GM12878 (cell line): Measurements from ENCODE around the gene MAP3K6. TPM values are rescaled to one million over a fixed set of nuclear protein-coding genes. Genes with fewer than 3 reads are reported as not detected.
A peak's percentile ranks its signal among the peaks of the same experiment; 100 is the strongest.

Experiments
- BHLHE40 ChIP-seq, 2 experiments: fragments of 450-650 bp in 1 of 2; IDR thresholded peaks; 2 replicates each; pipeline ENCODE4 v1.6.1; 2011 to 2017; ENCODE audit warnings: low read depth in 2 of 2, borderline replicate concordance in 1 of 2, improper control_type of control experiment in 1 of 2, low read length in 1 of 2, mild to moderate bottlenecking in 1 of 2
- BMI1 ChIP-seq: fragments of 450-650 bp; IDR thresholded peaks from 2 replicates; pipeline ENCODE4 v1.6.1; 2016; ENCODE audit warnings: mild to moderate bottlenecking, moderate library complexity, borderline replicate concordance
- E4F1 ChIP-seq: fragments of 450-650 bp; IDR thresholded peaks from 2 replicates; pipeline ENCODE4 v1.6.1; 2018; ENCODE audit warnings: borderline replicate concordance, mild to moderate bottlenecking; ENCODE audit not compliant: partially characterized antibody
- EED ChIP-seq: sonication (generic); IDR thresholded peaks from 2 replicates; pipeline ENCODE4 v1.6.1; 2016; ENCODE audit warnings: antibody characterized with exemption, low read depth
- EGR1 ChIP-seq, 2 experiments: IDR thresholded peaks; 1 replicate in 1 of 2; 2 replicates in 1 of 2; pipeline ENCODE4 v1.6.1; 2011 to 2012; ENCODE audit warnings: low read depth in 2 of 2, low read length in 2 of 2, borderline replicate concordance in 1 of 2, mild to moderate bottlenecking in 1 of 2, moderate library complexity in 1 of 2
- HCFC1 ChIP-seq: fragments of 150-350 bp; IDR thresholded peaks from 2 replicates; pipeline ENCODE4 v1.6.1; 2014; ENCODE audit warnings: low read length
- IKZF1 ChIP-seq: fragments of 450-650 bp; conservative IDR thresholded peaks from 2 replicates; pipeline ENCODE4 v1.6.1; 2017; ENCODE audit warnings: antibody characterized with exemption, mild to moderate bottlenecking
- IKZF2 ChIP-seq, 2 experiments: fragments of 450-650 bp; IDR thresholded peaks; 2 replicates each; pipeline ENCODE4 v1.6.1; 2017; ENCODE audit warnings: mild to moderate bottlenecking in 2 of 2, moderate library complexity in 2 of 2
- LARP7 ChIP-seq: fragments of 450-650 bp; IDR thresholded peaks from 2 replicates; pipeline ENCODE4 v1.6.1; 2017; ENCODE audit warnings: mild to moderate bottlenecking
- NFYA ChIP-seq: IDR thresholded peaks from 2 replicates; pipeline ENCODE4 v1.6.1; 2011; ENCODE audit warnings: low read depth, mild to moderate bottlenecking, low read length, improper control_type of control experiment, borderline replicate concordance
- NKRF ChIP-seq: fragments of 450-650 bp; conservative IDR thresholded peaks from 2 replicates; pipeline ENCODE4 v1.6.1; 2017; ENCODE audit warnings: mild to moderate bottlenecking, moderate library complexity
- NR2C2 ChIP-seq: IDR thresholded peaks from 2 replicates; pipeline ENCODE4 v1.6.1; 2011; ENCODE audit warnings: borderline replicate concordance, low read depth; ENCODE audit not compliant: control insufficient read depth, insufficient read length
- RELB ChIP-seq: fragments of 450-650 bp; IDR thresholded peaks from 2 replicates; pipeline ENCODE4 v1.6.1; 2017; ENCODE audit warnings: low read depth, mild to moderate bottlenecking, moderate library complexity
- SMC3 ChIP-seq: IDR thresholded peaks from 2 replicates; pipeline ENCODE4 v1.6.1; 2011; ENCODE audit warnings: low read length, improper control_type of control experiment, borderline replicate concordance
- STAT1 ChIP-seq: fragments of 450-650 bp; conservative IDR thresholded peaks from 2 replicates; pipeline ENCODE4 v1.6.1; 2014; ENCODE audit warnings: antibody characterized with exemption, mild to moderate bottlenecking
- STAT3 ChIP-seq: IDR thresholded peaks from 2 replicates; pipeline ENCODE4 v1.6.1; 2011; ENCODE audit warnings: low read depth, low read length, improper control_type of control experiment
- TAF1 ChIP-seq: IDR thresholded peaks from 2 replicates; pipeline ENCODE4 v1.6.1; 2011; ENCODE audit warnings: mild to moderate bottlenecking, low read depth, low read length, borderline replicate concordance
- ZNF217 ChIP-seq: fragments of 450-650 bp; IDR thresholded peaks from 2 replicates; pipeline ENCODE4 v1.6.1; 2017; ENCODE audit warnings: antibody characterized with exemption, mild to moderate bottlenecking
- polyA plus RNA-seq, 11 experiments: library from polyadenylated mRNA; depleted of rRNA in 4 of 11; unstranded in 6 of 11; stranded (reverse) in 5 of 11; fragments of >200 nt; fragmentation: Nextera tagmentation in 4 of 11; fragmentation: Illumina TruSeq in 1 of 11; extraction: Ambion mirVana in 4 of 11; extraction: Trizol in 1 of 11; gene quantifications; 1 replicate in 1 of 11; 2 replicates in 10 of 11; pipeline versions ENCODE4 v1.2.1 to v1.2.3, GENCODE V29; 2011 to 2016; ENCODE audit warnings: inconsistent platforms in 2 of 11, missing spikeins in 2 of 11, low read depth in 1 of 11
- total RNA-seq, 4 experiments: library from RNA; depleted of rRNA in 3 of 4; stranded (reverse); fragments of >200 nt in 3 of 4; fragmentation: Illumina TruSeq in 1 of 4; extraction: Trizol in 1 of 4; gene quantifications; 2 replicates each; pipeline versions ENCODE4 v1.2.1 to v1.2.3, GENCODE V29; 2013 to 2021

Gene MAP3K6
- total and polyA plus RNA-seq, 10 of the 15 experiments (the other 5 are each of a cell fraction or from before 2014, with no cell fraction given), result 0.15 to 3.4 (median 1.2) TPM; not detected in 1

- TF ChIP-seq ZNF217 (peak; percentile 65; the same call in 1 of the 2 replicates), BHLHE40 (IDR thresholded peaks at IDR 0.05; ENCODE audit: borderline replicate concordance in 1 of 2, low read depth in 2 of 2, low read length in 1 of 2) (peak; percentile 23 to 51; a peak in 1 of 4 replicates), IKZF2 (IDR thresholded peaks at IDR 0.05) (peak; percentile 69 to 72), NFYA (no peak), STAT1 (no peak), BMI1 (no peak), TAF1 (no peak), HCFC1 (no peak), SMC3 (0 out of 2 replicates have a peak, but pooled peaks have one; percentile 6), NR2C2 (no peak), STAT3 (no peak), EGR1 (IDR thresholded peaks at IDR 0.05; ENCODE audit: borderline replicate concordance in 1 of 2, low read depth in 2 of 2, low read length in 2 of 2) (peak in 1 of 2 experiments; percentile 62; a peak in 2 of 3 replicates), E4F1 (no peak), NKRF (peak; percentile 46; the same call in 1 of the 2 replicates), LARP7 (peak; percentile 81), IKZF1 (peak; percentile 94), EED (peak; percentile 69), RELB (0 out of 2 replicates have a peak, but pooled peaks have one; percentile 29)
Measured at GRCh38 chr1:27366411-27367159, at the start of gene MAP3K6 (continued).
